ENCODE measurements around the gene TNFSF15.

- no peak for TF ChIP-seq FOXA1 (IDR thresholded peaks at IDR 0.05)
- no peak for TF ChIP-seq PKNOX1 (IDR thresholded peaks at IDR 0.05)
- TF ChIP-seq HDGF (IDR thresholded peaks at IDR 0.05; ENCODE audit: borderline replicate concordance), result no peak
- TF ChIP-seq ZNF384 (IDR thresholded peaks at IDR 0.05), result no peak
- TF ChIP-seq SUZ12 (IDR thresholded peaks at IDR 0.05), result no peak
- no peak for TF ChIP-seq BHLHE40 (IDR thresholded peaks at IDR 0.05; ENCODE audit: borderline replicate concordance)
- TF ChIP-seq ARNT (IDR thresholded peaks at IDR 0.05), result no peak
- TF ChIP-seq SP1 (IDR thresholded peaks at IDR 0.05), result no peak
- TF ChIP-seq TARDBP (IDR thresholded peaks at IDR 0.05), result no peak
- TF ChIP-seq L3MBTL2 (conservative IDR thresholded peaks at IDR 0.05), result no peak
- TF ChIP-seq FOXM1 (IDR thresholded peaks at IDR 0.05; ENCODE audit: borderline replicate concordance), result no peak
These were observed 16.8 kb downstream of the TNFSF15 start for GRCh38 chr9:114789006-114789405.
